Activated T-helper 1 cell treated with anti-CD3 and anti-CD28 coated beads, Interleukin-12 subunit alpha, Interleukin-12 subunit beta, Interleukin-2, Interleukin-4 antibody, amounts not matched to agents 30 ng/mL and 10 ng/mL and 1 ng/mL, durations not matched to agents 14 hours and 24 hours and 36 hours (primary cell): ENCODE measurements around the gene MBD2. TPM values are rescaled to one million over a fixed set of nuclear protein-coding genes. Genes with fewer than 3 reads are reported as not detected.
"Not testable (repeated sequence)": the region's sequence is repeated elsewhere in the genome, so short reads cannot be mapped to it uniquely, and the experiment has no call there.

Source experiments
- DNase-seq: peaks from one replicate; pipeline ENCODE4 v3.0.0; 2021; ENCODE audit warnings: low spot score
- H3K27ac Mint-ChIP-seq: one replicate; pipeline ENCODE4 v1.8.0; 2021; ENCODE audit warnings: mild to moderate bottlenecking, mixed read lengths
- H3K27me3 Mint-ChIP-seq: one replicate; pipeline ENCODE4 v1.8.0; 2022; ENCODE audit warnings: mild to moderate bottlenecking, moderate library complexity, mixed read lengths; ENCODE audit not compliant: insufficient read depth
- H3K36me3 Mint-ChIP-seq: one replicate; pipeline ENCODE4 v1.8.0; 2021; ENCODE audit warnings: low read depth, mixed read lengths
- H3K4me1 Mint-ChIP-seq: one replicate; pipeline ENCODE4 v1.8.0; 2021; ENCODE audit warnings: low read depth, mixed read lengths
- H3K4me3 Mint-ChIP-seq: one replicate; pipeline ENCODE4 v1.8.0; 2021; ENCODE audit warnings: mild to moderate bottlenecking, moderate library complexity, mixed read lengths
- H3K9me3 Mint-ChIP-seq: one replicate; pipeline ENCODE4 v1.8.0; 2021; ENCODE audit warnings: mixed read lengths
- intact Hi-C: fragments of 100-400 bp; cut with micrococcal nuclease; formaldehyde crosslinking; loops from one replicate; pipeline ENCODE4 v1.15.1; 2024
- total RNA-seq: library from RNA; stranded (reverse); gene quantifications from 2 replicates; pipeline ENCODE4 v1.2.3, GENCODE V29; 2022

Gene MBD2
- total RNA-seq, 1 donor from 2014 or later: 223 TPM

DNA sequence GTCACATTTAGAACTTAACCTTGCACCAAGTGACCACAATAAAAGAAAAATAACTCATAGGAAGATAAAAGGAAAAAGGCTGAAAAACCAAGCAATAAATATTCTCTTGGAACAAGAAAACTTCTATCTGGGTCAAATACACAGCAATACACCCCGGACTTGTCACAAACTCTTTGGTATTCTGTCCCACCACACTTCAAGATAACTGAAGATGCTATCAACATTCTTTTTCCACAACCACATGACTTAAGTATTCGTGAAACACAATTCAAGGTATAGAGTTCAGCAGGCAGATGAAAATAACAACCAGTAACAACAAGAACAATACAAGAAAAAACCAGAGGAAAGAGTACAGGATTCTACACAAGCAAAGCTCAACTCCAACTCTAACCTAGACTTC is 18.0 kb downstream of the MBD2 start:
- no peak for DNase-seq
- Mint-ChIP-seq H3K9me3 (no peaks in the 10 kb centered on the region), H3K4me3 (peak overlapping the region; percentile 19), H3K27ac (peak overlapping the region; percentile 70), H3K27me3 (no peaks in the 10 kb centered on the region), H3K4me1 (peaks cover 50% of the 10 kb centered on the region), H3K36me3 (peaks cover 28% of the 10 kb centered on the region)
- intact Hi-C loops: loop anchor here (1.0 to 10.0 kb wide), 2 partner anchors 24 to 182 kb away; no protein-coding TSS in a partner anchor

DNA sequence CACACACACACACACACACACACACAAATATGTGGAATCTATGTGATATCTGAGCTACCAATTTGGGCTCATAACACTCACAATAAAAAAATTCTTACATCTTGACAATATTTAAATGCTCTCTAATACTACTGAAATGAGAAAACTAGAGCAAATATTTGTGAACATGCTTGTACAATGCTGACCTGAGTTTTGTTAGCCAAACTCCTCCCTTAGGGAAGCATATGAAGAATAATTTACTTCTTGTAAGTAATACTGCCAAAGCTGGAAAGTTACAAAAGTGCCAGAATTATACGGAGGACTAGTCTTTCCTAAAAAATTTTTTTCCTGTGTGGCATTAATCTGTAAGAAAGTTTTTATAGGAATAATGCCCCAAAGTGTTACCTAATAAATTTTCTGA is 18.5 kb downstream of the MBD2 start:
- H3K4me1 Mint-ChIP-seq: peaks cover 46% of the 10 kb centered on the region
- peak overlapping the region; percentile 70 for H3K27ac Mint-ChIP-seq
- H3K4me3 Mint-ChIP-seq: no peak overlapping the region
- DNase-seq: no peak
- intact Hi-C loops: loop anchor here (1.0 to 10.0 kb wide), 2 partner anchors 24 to 181 kb away; no protein-coding TSS in a partner anchor
- peaks cover 33% of the 10 kb centered on the region for H3K36me3 Mint-ChIP-seq
- no peaks in the 10 kb centered on the region for H3K9me3 Mint-ChIP-seq
- no peaks in the 10 kb centered on the region for H3K27me3 Mint-ChIP-seq

DNA sequence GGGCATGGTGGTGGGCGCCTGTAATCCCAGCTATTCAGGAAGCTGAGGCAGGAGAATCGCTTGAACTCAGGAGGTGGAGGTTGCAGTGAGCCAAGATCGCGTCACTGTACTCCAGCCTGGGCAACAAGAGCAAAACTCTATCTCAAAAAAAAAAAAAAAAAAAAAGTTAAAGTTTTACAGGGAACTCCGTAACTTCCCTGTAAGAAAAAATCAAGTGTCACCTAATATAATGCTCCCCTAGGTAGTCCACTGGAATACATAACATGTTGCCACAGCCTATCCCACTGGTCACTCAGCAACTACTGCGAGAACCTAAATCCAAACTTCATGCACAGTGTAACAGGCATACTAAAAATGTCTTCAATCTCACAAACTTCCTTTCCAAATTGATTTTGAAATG is 19.0 kb downstream of the MBD2 start:
- Mint-ChIP-seq H3K4me3 (peak overlapping the region; percentile 32), H3K27ac (peak overlapping the region; percentile 38), H3K36me3 (peaks cover 34% of the 10 kb centered on the region), H3K4me1 (peaks cover 45% of the 10 kb centered on the region)
- DNase-seq, H3K9me3 Mint-ChIP-seq, H3K27me3 Mint-ChIP-seq: not testable (repeated sequence)
- intact Hi-C loops: loop anchor here (10.0 kb wide), 1 partner anchor 181 kb away; no protein-coding TSS in a partner anchor

DNA sequence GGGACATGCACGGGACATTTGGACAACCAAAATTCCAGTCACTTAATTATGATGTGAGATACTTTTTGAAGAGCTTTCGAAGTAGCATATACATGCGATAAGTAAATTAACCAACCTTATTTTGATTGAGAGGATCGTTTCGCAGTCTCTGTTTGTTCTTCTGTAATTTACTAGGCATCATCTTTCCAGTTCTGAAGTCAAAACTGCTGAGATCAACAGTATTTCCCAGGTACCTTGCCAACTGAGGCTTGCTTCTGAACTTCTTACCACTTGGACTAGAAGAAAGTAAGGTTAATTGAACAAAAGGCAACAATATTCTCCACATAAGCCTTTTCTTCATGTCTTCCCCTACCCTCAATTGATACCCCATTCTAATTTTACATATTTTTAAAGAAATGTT is 19.6 kb downstream of the MBD2 start:
- no peaks in the 10 kb centered on the region for H3K9me3 Mint-ChIP-seq
- intact Hi-C loops: loop anchor here (10.0 kb wide), 1 partner anchor 180 kb away; no protein-coding TSS in a partner anchor
- H3K4me3 Mint-ChIP-seq: no peak overlapping the region

DNA sequence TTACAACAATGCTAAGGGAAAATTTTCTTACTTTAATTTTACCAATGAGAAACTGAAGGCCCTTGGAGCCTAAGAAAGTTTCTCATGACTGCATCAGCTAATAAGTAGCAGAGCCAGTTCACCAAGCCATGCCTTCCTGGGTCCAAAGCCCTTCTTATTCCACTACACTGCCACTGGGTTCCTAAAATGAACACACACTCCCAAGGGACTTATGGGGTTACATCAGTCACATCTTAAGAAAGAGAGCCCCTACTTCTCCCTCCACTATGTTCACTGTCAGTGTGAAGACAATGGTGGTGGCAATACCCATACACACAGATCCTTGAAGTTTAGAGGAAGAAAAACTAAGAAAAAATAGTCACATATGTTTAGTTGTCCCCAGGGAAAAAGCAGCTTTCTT is 20.6 kb downstream of the MBD2 start:
- Mint-ChIP-seq H3K27ac (no peak overlapping the region), H3K36me3 (peaks cover 41% of the 10 kb centered on the region), H3K4me3 (no peak overlapping the region), H3K4me1 (peaks cover 41% of the 10 kb centered on the region), H3K27me3 (no peaks in the 10 kb centered on the region), H3K9me3 (no peaks in the 10 kb centered on the region)
- no peak for DNase-seq
- intact Hi-C loops: loop anchor here (10.0 kb wide), 1 partner anchor 179 kb away; no protein-coding TSS in a partner anchor

More for the DNA sequence above, 19.6 kb downstream of the MBD2 start:
- Mint-ChIP-seq H3K4me1 (peaks cover 40% of the 10 kb centered on the region), H3K27me3 (no peaks in the 10 kb centered on the region), H3K36me3 (peaks cover 37% of the 10 kb centered on the region), H3K27ac (no peak overlapping the region)
- no peak for DNase-seq

DNA sequence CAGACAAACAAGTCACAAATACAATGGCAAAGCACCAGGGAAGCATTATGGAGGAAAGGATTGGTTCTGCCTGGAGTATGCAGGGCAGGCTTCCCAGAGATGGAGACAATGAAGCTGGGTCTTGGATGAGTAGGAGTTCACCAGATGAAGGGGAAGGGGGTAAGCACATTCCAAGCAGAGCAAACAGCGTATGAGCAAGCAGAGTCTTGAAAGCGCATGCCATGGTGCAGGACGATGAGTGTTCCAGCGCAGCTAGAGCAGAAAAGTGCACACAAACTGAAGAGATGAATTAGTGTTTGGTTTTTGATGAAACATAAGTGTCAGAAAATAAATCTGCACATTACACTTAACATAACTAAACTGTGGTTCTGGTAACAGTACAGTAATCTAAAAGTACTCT is 21.6 kb downstream of the MBD2 start:
- Mint-ChIP-seq H3K27ac (no peak overlapping the region), H3K9me3 (no peaks in the 10 kb centered on the region), H3K36me3 (peaks cover 44% of the 10 kb centered on the region), H3K4me1 (peaks cover 36% of the 10 kb centered on the region), H3K27me3 (no peaks in the 10 kb centered on the region), H3K4me3 (no peak overlapping the region)
- no peak for DNase-seq
- intact Hi-C loops: loop anchor here (10.0 kb wide), 1 partner anchor 178 kb away; no protein-coding TSS in a partner anchor

DNA sequence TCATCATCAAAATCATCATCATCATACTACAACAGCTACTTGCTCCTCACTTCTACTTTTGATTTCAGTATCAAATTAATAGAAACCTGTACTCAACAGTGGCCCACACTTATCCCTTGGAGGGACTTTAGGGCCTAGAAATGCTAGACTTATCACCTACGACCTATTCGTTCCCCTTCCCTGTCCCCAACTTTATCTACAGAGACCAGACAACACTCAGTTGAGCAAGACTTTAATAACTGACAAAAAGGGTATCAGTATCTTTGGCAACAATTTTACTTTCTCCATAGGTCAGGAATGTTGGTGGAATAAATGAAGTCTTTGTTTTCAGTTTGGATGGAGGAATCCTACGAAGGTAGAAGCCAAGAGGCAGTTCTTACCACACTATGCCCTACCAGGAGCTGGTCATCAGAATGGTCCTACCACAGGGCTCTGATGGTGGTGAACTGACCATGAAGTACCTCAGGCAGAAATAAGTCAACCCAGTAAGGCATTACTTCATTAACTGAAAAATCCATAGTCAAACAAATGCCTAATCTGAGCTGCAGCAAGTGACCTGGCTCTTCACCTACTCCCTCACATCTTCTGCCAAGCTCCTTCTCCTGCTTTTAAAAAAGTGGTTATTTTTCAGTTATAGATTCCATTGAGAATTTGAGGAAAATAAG is 26.6 kb downstream of the MBD2 start:
- peaks cover 26% of the 10 kb centered on the region for H3K4me1 Mint-ChIP-seq
- no peaks in the 10 kb centered on the region for H3K27me3 Mint-ChIP-seq
- H3K9me3 Mint-ChIP-seq: no peaks in the 10 kb centered on the region
- H3K36me3 Mint-ChIP-seq: peaks cover 25% of the 10 kb centered on the region
- H3K27ac Mint-ChIP-seq: no peak overlapping the region
- H3K4me3 Mint-ChIP-seq: no peak overlapping the region
- intact Hi-C loops: no loop called here
- DNase-seq: no peak

DNA sequence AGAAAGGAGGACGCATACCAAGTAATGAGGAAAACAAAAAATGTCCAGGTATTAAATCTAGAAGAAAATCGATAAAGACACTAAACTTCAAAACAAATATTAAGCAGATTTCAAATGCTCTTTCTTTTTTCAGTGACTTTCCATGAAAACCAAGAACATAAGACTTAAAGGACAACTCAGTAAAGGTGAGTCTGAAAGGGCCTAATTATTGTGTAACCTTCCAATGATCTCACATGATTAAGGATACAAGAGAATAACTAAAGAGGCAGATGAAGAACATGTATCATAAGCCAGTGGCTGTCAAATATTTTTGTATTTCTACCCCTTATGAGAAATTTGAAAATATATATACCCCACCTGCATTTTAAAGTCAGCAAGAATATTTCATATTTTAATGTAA is 30.7 kb downstream of the MBD2 start:
- no peaks in the 10 kb centered on the region for H3K27me3 Mint-ChIP-seq
- no peak overlapping the region for H3K4me3 Mint-ChIP-seq
- DNase-seq: no peak
- intact Hi-C loops: loop anchor here (2.0 kb wide), 1 partner anchor 17 kb away; no protein-coding TSS in a partner anchor
- no peaks in the 10 kb centered on the region for H3K9me3 Mint-ChIP-seq
- H3K27ac Mint-ChIP-seq: no peak overlapping the region
- H3K4me1 Mint-ChIP-seq: peaks cover 34% of the 10 kb centered on the region
- H3K36me3 Mint-ChIP-seq: peaks cover 8% of the 10 kb centered on the region

DNA sequence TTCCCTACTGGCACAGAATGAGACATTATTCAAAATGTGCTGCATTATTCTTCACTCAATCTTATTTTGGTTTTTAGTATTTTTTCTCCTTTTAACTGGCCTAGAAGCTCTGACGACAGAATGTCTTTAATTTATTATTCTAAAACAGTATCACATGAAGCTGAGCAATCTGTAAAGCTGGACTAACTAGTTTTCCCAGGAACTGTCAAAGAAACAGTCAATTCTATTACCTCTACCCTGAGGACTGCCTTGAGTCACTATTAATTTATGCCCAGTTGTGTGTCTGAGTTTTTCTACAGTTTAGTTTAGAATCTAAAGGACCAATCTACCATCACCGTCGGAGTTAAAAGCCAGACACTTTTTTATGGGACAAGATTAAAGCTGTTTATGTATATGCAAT is 31.6 kb downstream of the MBD2 start:
- DNase-seq: no peak
- intact Hi-C loops: no loop called here
- no peak overlapping the region for H3K4me3 Mint-ChIP-seq
- H3K27me3 Mint-ChIP-seq: no peaks in the 10 kb centered on the region
- no peaks in the 10 kb centered on the region for H3K9me3 Mint-ChIP-seq
- peaks cover 34% of the 10 kb centered on the region for H3K4me1 Mint-ChIP-seq
- H3K36me3 Mint-ChIP-seq: peaks cover 9% of the 10 kb centered on the region
- H3K27ac Mint-ChIP-seq: no peak overlapping the region

DNA sequence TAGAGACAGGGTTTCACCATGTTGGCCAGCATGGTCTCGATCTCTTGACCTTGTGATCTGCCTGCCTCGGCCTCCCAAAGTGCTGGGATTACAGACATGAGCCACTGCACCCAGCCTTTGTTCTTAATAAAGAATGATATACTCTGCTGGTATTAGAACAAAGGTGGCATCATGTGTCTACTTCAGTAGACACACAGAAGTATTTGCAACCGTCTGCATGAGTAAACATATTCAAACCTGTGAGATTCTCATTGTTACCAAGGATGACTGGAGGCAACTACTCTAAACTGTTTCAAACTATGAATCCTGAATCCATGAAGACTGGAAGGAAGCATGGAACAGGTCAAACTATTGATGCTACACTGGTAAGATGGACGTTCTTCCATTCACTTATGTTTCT is 32.1 kb downstream of the MBD2 start:
- H3K9me3 Mint-ChIP-seq: no peaks in the 10 kb centered on the region
- H3K27me3 Mint-ChIP-seq: no peaks in the 10 kb centered on the region
- no peak overlapping the region for H3K27ac Mint-ChIP-seq
- peaks cover 12% of the 10 kb centered on the region for H3K36me3 Mint-ChIP-seq
- peaks cover 30% of the 10 kb centered on the region for H3K4me1 Mint-ChIP-seq
- no peak overlapping the region for H3K4me3 Mint-ChIP-seq
- no peak for DNase-seq
- intact Hi-C loops: no loop called here

DNA sequence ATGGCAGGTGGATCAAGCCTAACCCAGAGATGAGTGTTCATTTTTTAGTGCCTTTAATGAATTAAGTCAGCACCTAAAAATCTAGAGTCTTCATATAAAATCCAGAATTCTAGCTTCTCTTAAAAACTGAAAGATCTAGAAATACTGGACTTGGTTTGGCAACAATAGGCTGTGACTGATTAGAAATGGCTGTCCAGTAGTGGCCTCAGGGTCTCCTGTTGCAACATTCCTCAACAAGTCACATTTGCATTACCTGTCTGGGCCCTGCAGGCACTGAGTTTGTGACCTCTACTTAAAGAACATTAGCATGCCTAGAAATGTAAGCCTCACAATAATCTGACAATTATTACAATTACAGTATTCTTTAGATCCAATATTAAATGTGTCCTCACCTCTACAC is 33.1 kb downstream of the MBD2 start:
- DNase-seq: no peak
- Mint-ChIP-seq H3K27me3 (no peaks in the 10 kb centered on the region), H3K4me3 (no peak overlapping the region), H3K4me1 (peaks cover 29% of the 10 kb centered on the region), H3K27ac (no peak overlapping the region), H3K9me3 (no peaks in the 10 kb centered on the region), H3K36me3 (peaks cover 17% of the 10 kb centered on the region)
- intact Hi-C loops: no loop called here

DNA sequence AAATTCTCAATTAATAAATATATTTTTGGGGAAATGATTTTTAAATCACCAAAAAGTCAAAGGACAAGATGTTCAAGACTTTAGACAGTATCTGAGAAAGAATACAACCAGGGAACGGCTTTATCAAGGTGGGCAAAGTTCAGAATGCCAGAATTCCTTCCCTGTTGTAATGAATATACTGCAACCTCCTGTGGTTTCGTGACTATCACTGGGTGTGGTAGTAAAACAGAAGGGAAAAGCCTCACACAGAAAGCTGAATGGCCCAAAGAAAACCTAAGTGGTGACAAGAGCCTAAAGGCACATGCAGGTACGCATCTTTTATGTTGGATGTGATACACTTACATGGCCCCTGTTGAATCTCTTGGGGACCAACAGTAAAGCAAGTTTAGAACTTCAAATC is 37.1 kb downstream of the MBD2 start:
- no peak overlapping the region for H3K4me3 Mint-ChIP-seq
- intact Hi-C loops: loop anchor here (10.0 kb wide), 1 partner anchor 617 kb away; no protein-coding TSS in a partner anchor
- no peaks in the 10 kb centered on the region for H3K9me3 Mint-ChIP-seq
- no peak overlapping the region for H3K27ac Mint-ChIP-seq
- peaks cover 22% of the 10 kb centered on the region for H3K36me3 Mint-ChIP-seq
- DNase-seq: no peak
- H3K27me3 Mint-ChIP-seq: no peaks in the 10 kb centered on the region
- H3K4me1 Mint-ChIP-seq: peaks cover 31% of the 10 kb centered on the region

DNA sequence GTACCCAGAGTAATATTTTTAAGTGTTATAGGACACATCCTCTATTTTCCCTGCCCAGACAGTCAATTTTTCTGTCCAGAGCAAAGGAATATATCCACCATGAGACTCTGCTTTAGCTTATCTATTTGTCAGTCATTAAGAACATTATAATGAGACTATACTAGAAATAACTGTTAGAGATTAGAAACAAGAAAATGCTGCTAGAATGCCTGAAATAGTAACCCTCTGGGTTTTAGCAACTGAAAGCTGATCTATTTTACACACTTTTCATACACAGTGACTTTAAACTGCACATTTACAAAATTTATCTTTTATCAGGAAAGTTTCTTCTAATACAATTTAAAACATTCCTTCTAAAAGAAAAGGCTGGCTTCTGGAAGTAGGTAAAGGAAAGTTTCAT is 39.6 kb downstream of the MBD2 start:
- intact Hi-C loops: loop anchor here (10.0 kb wide), 1 partner anchor 620 kb away; no protein-coding TSS in a partner anchor
- no peak overlapping the region for H3K4me3 Mint-ChIP-seq
- no peak for DNase-seq
- no peaks in the 10 kb centered on the region for H3K27me3 Mint-ChIP-seq
- no peaks in the 10 kb centered on the region for H3K9me3 Mint-ChIP-seq
- H3K4me1 Mint-ChIP-seq: peaks cover 20% of the 10 kb centered on the region
- H3K27ac Mint-ChIP-seq: no peak overlapping the region
- H3K36me3 Mint-ChIP-seq: peaks cover 20% of the 10 kb centered on the region
